ENCODE measurements around the gene CSMD2.

The CSMD2 gene

DNA sequence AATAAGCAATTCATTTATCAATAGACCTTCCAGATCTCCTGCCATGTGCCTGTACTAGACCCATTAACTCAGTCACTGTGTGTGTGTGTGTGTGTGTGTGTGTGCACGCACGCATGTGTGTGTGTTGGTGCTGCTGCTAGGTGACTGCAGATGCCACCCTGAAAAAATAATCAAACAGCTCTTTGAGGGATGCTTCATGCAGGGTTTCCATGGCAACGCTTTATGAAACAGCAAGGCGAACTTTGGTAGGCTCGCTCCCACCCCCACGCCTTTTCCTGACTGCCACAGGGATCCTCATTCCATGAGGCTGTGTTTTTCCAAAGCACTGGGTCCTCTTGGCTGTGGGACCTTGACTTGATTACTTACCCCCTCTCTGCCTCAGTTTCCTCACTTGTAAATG, 207.2 kb downstream of the CSMD2 start:
- DNase-seq (ENCODE audit: low read depth) = no peak
- TF ChIP-seq, protein P1, sequence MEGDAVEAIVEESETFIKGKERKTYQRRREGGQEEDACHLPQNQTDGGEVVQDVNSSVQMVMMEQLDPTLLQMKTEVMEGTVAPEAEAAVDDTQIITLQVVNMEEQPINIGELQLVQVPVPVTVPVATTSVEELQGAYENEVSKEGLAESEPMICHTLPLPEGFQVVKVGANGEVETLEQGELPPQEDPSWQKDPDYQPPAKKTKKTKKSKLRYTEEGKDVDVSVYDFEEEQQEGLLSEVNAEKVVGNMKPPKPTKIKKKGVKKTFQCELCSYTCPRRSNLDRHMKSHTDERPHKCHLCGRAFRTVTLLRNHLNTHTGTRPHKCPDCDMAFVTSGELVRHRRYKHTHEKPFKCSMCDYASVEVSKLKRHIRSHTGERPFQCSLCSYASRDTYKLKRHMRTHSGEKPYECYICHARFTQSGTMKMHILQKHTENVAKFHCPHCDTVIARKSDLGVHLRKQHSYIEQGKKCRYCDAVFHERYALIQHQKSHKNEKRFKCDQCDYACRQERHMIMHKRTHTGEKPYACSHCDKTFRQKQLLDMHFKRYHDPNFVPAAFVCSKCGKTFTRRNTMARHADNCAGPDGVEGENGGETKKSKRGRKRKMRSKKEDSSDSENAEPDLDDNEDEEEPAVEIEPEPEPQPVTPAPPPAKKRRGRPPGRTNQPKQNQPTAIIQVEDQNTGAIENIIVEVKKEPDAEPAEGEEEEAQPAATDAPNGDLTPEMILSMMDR (IDR thresholded peaks at IDR 0.05; ENCODE audit: control insufficient read depth, insufficient read depth, low read depth, low read length, missing control alignments) = no peak
- no peak overlapping the region for H3K4me3 ChIP-seq (ENCODE audit: control insufficient read depth, low read depth, low read length)

DNA sequence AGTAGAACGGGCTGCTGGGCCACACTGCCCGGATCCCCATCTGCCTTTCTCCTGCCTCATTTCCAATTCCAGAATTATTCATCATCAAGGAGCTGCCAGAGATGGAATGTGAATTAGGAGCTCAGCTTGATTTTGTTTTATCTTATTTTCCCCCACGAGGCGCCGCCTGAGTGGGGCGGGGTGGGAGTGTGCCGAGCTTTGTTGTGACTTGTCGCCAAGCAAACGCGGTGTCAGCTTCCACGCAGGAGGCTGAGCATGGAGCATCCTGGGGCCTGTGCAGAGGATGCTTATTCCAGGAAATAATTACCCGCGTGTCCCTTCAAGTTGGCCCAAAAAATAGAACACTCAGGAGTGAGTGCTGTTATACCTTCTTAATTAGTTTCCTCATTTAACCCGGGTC, 209.9 kb downstream of the CSMD2 start:
- DNase-seq (ENCODE audit: low read depth) = no peak
- no peak overlapping the region for H3K4me3 ChIP-seq (ENCODE audit: control insufficient read depth, low read depth, low read length)
- TF ChIP-seq, protein P1 (IDR thresholded peaks at IDR 0.05; ENCODE audit: control insufficient read depth, insufficient read depth, low read depth, low read length, missing control alignments) = no peak

DNA sequence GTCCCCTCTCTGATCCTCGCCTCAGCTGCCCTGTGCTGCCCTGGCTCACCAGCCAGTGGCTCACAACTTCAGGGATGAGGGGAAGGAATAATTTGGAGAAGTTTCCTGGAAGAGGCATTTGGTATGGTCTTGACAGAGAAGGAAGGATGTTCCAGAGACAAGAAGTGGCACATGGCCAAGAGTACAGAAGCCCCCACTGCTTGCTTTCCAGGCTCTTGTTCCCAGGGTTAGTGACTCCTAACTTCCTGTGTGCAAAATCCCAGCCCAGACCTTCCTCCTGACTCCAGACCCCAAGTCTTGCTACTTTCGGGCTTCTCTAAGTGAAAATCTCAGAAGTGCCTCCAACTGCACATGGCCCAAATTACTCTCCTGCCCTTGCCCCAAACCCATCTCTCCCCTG, 215.5 kb downstream of the CSMD2 start:
- TF ChIP-seq, protein P1 (IDR thresholded peaks at IDR 0.05; ENCODE audit: control insufficient read depth, insufficient read depth, low read depth, low read length, missing control alignments) = no peak
- DNase-seq (ENCODE audit: low read depth) = no peak
- H3K4me3 ChIP-seq (ENCODE audit: control insufficient read depth, low read depth, low read length) = no peak overlapping the region

DNA sequence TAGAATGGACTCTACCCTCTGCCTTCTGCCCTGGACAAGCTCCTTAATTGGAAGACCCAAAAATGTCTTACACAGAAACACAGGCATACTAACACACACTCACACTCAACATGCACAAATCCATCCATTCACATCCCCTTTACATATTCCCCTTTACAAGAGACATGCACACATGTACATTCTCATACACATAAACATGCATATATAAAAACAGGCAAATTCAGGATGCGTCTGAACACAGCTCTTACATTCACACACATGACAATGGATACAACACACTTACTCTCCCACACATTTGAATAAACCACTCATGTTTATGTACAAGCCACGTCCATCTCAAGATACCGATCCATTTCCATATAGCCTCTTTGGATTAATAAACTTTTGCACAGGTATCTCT, 216.7 kb downstream of the CSMD2 start:
- no peak for DNase-seq (ENCODE audit: low read depth)
- H3K4me3 ChIP-seq (ENCODE audit: control insufficient read depth, low read depth, low read length) = no peak overlapping the region
- TF ChIP-seq, protein P1 (IDR thresholded peaks at IDR 0.05; ENCODE audit: control insufficient read depth, insufficient read depth, low read depth, low read length, missing control alignments) = no peak

DNA sequence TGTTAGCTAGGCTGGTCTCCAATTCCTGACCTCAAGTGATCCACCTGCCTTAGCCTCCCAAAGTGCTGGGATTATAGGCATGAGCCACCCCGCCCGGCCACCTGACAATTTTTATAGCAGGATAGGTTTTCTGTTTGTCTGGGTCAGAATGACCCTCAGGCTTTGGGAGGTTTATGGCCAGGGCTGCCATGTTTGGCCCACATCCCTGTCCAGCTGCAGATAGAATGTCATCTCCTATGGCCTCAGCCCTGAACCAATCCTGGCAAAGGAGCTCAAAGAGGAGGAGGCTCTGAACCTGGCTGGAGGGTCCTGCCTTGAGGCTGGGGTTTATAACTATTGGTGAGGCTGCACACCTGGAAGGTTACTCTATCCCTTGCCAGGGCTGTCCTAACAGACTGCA, 218.2 kb downstream of the CSMD2 start:
- H3K4me3 ChIP-seq (ENCODE audit: control insufficient read depth, low read depth, low read length) = no peak overlapping the region
- no peak for DNase-seq (ENCODE audit: low read depth)
- TF ChIP-seq, protein P1 (IDR thresholded peaks at IDR 0.05; ENCODE audit: control insufficient read depth, insufficient read depth, low read depth, low read length, missing control alignments) = no peak

DNA sequence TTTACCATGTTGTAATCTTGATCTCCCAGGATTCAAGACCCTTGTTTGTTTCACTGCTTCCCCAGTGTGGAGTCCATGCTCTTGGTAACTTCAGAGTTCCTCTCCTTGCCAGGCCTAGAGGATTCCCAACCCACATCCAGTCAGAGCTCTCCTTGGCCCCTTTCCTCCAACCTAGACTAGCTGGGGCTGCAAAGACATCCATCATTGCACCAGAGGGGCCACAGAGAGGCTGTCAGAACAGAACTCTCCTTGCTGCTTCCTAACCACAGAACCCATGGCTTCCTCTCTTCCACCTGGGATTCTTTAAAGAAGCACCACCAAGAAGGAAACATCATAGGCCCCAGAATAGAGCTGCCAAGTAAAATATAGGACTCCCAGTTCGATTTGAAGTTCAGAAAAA, 220.2 kb downstream of the CSMD2 start:
- no peak overlapping the region for H3K4me3 ChIP-seq (ENCODE audit: control insufficient read depth, low read depth, low read length)
- TF ChIP-seq, protein P1 (IDR thresholded peaks at IDR 0.05; ENCODE audit: control insufficient read depth, insufficient read depth, low read depth, low read length, missing control alignments) = no peak
- no peak for DNase-seq (ENCODE audit: low read depth)

DNA sequence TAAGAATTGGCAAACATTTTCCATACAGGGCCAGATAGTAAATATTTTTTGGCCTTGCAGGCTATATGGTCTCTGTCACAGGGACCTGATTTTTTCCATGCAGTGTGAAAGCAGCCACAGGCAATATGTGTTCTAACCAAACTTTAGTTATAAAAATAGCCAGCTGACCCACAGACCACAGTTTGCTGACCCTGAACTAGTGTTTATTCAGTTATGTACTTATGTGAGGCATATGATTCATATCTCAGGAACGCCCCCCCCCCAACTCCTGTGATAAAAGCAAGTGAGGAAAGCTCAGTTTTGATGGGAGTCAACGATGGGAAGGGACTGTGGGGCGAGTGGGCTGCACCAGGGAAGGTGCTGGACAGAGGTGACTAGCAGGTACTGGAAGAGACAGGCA, 221.1 kb downstream of the CSMD2 start:
- DNase-seq (ENCODE audit: low read depth) = peak; percentile 80
- no peak overlapping the region for H3K4me3 ChIP-seq (ENCODE audit: control insufficient read depth, low read depth, low read length)
- TF ChIP-seq, protein P1 (IDR thresholded peaks at IDR 0.05; ENCODE audit: control insufficient read depth, insufficient read depth, low read depth, low read length, missing control alignments) = no peak
